HEK293T (cell line): ENCODE measurements around the gene APBA1.

Experiments used
- ARNT ChIP-seq: fragments of 450-650 bp; IDR thresholded peaks from 2 replicates; pipeline ENCODE4 v1.6.1; 2017; ENCODE audit warnings: mild to moderate bottlenecking
- BHLHE40 ChIP-seq: fragments of 450-650 bp; IDR thresholded peaks from 2 replicates; pipeline ENCODE4 v1.6.1; 2016; ENCODE audit warnings: mild to moderate bottlenecking, moderate library complexity, borderline replicate concordance
- CTBP1 ChIP-seq: fragments of 450-650 bp; IDR thresholded peaks from 2 replicates; pipeline ENCODE4 v1.6.1; 2016; ENCODE audit warnings: borderline replicate concordance
- FOXK2 ChIP-seq: fragments of 450-650 bp; IDR thresholded peaks from 2 replicates; pipeline ENCODE4 v1.6.1; 2016; ENCODE audit warnings: mild to moderate bottlenecking
- FOXM1 ChIP-seq: fragments of 450-650 bp; IDR thresholded peaks from 2 replicates; pipeline ENCODE4 v1.6.1; 2017; ENCODE audit warnings: mild to moderate bottlenecking, borderline replicate concordance
- HDGF ChIP-seq: fragments of 450-650 bp; IDR thresholded peaks from 2 replicates; pipeline ENCODE4 v1.6.1; 2017; ENCODE audit warnings: antibody characterized with exemption, borderline replicate concordance
- SP1 ChIP-seq: fragments of 450-650 bp; IDR thresholded peaks from 2 replicates; pipeline ENCODE4 v1.6.1; 2017
- SUZ12 ChIP-seq: fragments of 450-650 bp; IDR thresholded peaks from 2 replicates; pipeline ENCODE4 v1.6.1; 2016; ENCODE audit warnings: mild to moderate bottlenecking

GRCh38 chr9:69515810-69516209 is 156.4 kb downstream of the APBA1 start:
- no peak for TF ChIP-seq FOXM1
- TF ChIP-seq HDGF, result no peak
- no peak for TF ChIP-seq FOXK2
- TF ChIP-seq BHLHE40, result no peak
- no peak for TF ChIP-seq SP1
- TF ChIP-seq CTBP1, result no peak
- no peak for TF ChIP-seq ARNT
- TF ChIP-seq SUZ12, result no peak
